Cortex of kidney (tissue), 1 donor: ENCODE measurements around the gene PIP4P1.
A peak's percentile ranks its signal among the peaks of the same experiment; 100 is the strongest.
"Not testable (repeated sequence)": the region's sequence is repeated elsewhere in the genome, so short reads cannot be mapped to it uniquely, and the experiment has no call there.

Experiments used
- DNase-seq: peaks from one replicate; lab custom pipeline; 2025; lab: John Stamatoyannopoulos, UW

The PIP4P1 gene

DNA sequence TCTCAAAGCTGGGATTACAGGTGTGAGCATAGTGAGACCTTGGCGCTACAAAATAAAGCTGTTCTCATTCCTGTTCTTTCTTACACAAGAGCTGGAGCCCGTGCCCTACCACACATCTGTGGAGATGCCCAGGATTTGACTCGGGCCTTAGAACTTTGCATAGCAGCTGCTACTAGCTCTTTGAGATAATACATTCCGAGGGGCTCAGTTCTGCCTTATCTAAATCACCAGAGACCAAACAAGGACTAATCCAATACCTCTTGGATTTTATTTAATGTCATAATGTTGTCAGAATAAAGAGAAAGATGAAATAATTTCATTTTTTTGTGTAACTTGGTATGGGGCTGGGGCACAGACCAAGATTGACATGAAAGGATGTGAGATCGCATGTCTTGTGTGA is 15.5 kb upstream of the PIP4P1 start:
- DNase-seq = no peak

GRCh38 chr14:20472536-20473169 is 11.4 kb upstream of the PIP4P1 start:
- DNase-seq = no peak

- no peak for DNase-seq
Observed at GRCh38 chr14:20470603-20470901, 9.3 kb upstream of the PIP4P1 start.

- no peak for DNase-seq
Observed at GRCh38 chr14:20469890-20470602, 8.8 kb upstream of the PIP4P1 start.

- DNase-seq = no peak
Observed at GRCh38 chr14:20469242-20469889, 8.1 kb upstream of the PIP4P1 start, which contains the start of gene PNP. PNP (plus strand) TSS chr14:20469406; CDS start chr14:20469525, 119 bp downstream.

DNA sequence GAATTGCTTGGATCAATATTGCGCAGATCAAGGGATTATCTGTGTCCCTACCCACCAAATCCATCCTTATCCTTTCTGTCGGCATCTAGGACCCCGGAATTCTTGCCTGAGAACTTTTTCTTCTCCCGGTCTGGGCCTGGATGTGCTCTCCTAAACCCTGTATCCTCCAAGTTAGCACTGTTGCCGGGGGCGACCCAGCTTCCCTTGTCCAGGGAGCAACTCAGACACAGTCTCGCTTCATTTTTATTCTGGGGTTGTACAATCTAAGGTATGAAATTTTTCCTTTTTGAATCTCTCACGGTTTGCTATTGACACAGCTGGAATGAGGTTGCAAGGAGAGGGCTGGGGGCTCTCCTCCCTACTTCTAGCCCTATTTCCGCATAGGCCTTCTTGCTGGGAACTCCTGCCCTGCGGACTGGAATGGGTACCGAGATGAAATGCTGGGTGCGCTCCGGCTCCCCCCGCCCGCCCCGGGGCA is 7.6 kb upstream of the PIP4P1 start:
- no peak for DNase-seq

GRCh38 chr14:20460458-20461224 is 593 bp downstream of the PIP4P1 start:
- no peak for DNase-seq

- DNase-seq = no peak
Observed at GRCh38 chr14:20458031-20458789, 3.0 kb downstream of the PIP4P1 start.

GRCh38 chr14:20456971-20457370 is 4.3 kb downstream of the PIP4P1 start:
- no peak for DNase-seq

GRCh38 chr14:20455355-20456300 is 5.6 kb downstream of the PIP4P1 start:
- no peak for DNase-seq

GRCh38 chr14:20454516-20455354 is 6.5 kb downstream of the PIP4P1 start, which contains the start of the genes APEX1 and OSGEP:
APEX1 (plus strand) TSS chr14:20455226; CDS start chr14:20455646, 420 bp downstream.
OSGEP (minus strand) TSS chr14:20454812; CDS start chr14:20454683, 129 bp downstream.
- peak; percentile 59 for DNase-seq

DNA sequence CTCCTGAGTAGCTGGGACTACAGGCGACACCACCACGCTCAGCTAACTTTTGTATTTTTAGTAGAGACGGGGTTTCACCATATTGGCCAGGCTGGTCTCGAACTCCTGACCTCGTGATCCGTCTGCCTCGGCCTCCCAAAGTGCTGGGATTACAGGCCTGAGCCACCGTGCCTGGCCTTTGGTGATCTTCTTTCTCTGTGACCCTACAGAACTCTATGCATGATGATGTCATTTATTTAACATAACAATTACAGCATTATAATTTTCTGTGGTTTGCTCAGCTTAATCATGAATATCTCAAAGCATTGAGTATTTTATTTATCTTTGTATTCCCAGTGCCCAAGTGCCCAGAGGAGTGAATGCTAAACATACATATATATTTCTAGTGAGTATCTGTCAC is 8.4 kb downstream of the PIP4P1 start:
- not testable (repeated sequence) for DNase-seq

DNA sequence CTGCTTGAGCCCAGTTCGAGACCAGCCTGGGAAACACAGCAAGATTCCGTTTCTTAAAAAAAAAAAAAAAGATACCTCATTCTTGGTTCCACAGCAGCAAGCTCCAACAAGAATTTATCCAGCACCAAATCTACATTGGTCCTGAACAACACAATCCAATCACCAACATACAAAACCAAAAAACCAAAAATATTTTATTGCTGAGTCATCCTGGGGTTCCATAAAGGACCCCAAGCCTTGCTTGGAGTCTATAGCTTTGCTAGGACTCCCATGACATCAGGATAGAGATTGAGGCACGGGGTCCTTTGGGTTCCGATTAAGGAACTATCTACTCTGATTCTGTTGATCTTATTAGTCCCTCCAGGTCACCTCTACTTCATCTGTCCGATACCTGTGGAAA is 14.3 kb downstream of the PIP4P1 start:
- no peak for DNase-seq

- not testable (repeated sequence) for DNase-seq
Observed at GRCh38 chr14:20443650-20444049, 17.6 kb downstream of the PIP4P1 start.

GRCh38 chr14:20441461-20441860 is 19.8 kb downstream of the PIP4P1 start:
- DNase-seq = no peak

DNA sequence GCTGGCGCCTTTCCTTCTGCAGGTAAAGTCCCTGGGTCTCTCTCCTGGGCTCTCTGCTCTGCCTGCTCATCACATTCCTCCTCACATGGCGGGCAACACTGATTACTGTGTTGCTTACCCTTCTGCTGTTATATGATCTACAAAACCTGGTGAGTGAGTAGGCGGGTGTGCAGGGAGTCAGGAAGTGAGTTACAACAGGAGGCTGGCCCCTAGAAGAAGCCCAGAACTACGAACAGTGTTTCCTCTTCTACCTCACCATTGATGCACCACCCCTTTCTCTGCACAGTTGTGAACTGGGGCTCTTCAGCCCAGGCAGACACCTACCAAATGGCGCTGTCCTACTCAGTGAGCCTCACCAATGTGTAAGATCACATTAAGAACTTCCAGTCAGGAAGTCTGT is 20.4 kb downstream of the PIP4P1 start:
- DNase-seq = no peak

GRCh38 chr14:20440465-20440864 is 20.8 kb downstream of the PIP4P1 start:
- no peak for DNase-seq

DNA sequence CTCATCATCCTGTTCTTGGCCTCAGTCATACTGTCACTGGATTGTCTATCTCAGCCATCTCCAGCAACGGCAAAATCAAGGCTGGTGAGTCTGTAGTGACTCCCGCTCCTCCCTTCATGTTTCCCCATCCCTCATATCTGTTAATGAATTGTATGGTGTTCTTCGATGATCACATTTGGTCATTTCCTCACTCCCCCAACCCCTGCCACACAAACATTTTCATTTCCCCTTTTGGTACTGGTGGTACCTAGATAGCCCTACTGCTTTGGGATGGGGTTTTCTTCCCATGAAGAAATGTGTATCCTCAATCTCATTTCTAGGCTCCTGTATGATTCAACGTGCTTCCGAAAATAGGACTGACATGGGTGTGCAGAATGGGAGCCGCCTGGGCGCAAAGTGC is 22.6 kb downstream of the PIP4P1 start:
- no peak for DNase-seq

- DNase-seq = no peak
Observed at GRCh38 chr14:20436363-20436755, 24.9 kb downstream of the PIP4P1 start.
